Heart left ventricle (tissue), 16 donors: ENCODE data around the gene TRMT1. TPM values are rescaled to one million over a fixed set of nuclear protein-coding genes. Genes with fewer than 3 reads are reported as not detected.
A peak's percentile ranks its signal among the peaks of the same experiment; 100 is the strongest.

Experiments
- ATAC-seq, 4 donors: fragments of 200-7000 bp; cut with Tn5 transposase; one replicate each; pipeline ENCODE4 v1.9.1; 2020 to 2022; ENCODE audit warnings: moderate library complexity in 4 of 4, mild to moderate bottlenecking in 3 of 4, moderate number of reproducible peaks in 1 of 4
- DNase-seq, 5 donors: peaks; one replicate each; pipeline ENCODE4 v3.0.0-alpha.2; 2020
- H3K27ac ChIP-seq, 12 donors: fragments of 200-600 bp; sonication (generic) in 4 of 12; one replicate each; pipeline versions ENCODE4 v1.5.0 to v1.8.0; 2016 to 2022; ENCODE audit warnings: mild to moderate bottlenecking in 2 of 12
- H3K27me3 ChIP-seq, 9 donors: fragments of 200-600 bp; sonication (generic) in 2 of 9; one replicate each; pipeline versions ENCODE4 v1.5.1 to v1.8.0; 2016 to 2022; ENCODE audit warnings: mild to moderate bottlenecking in 3 of 9
- H3K36me3 ChIP-seq, 9 donors: fragments of 200-600 bp; sonication (generic) in 2 of 9; one replicate each; pipeline versions ENCODE4 v1.5.0 to v1.8.0; 2018 to 2022; ENCODE audit warnings: mild to moderate bottlenecking in 2 of 9
- H3K4me1 ChIP-seq, 12 donors: fragments of 200-600 bp; sonication (generic) in 4 of 12; one replicate each; pipeline versions ENCODE4 v1.5.0 to v1.8.0; 2016 to 2022; ENCODE audit warnings: mild to moderate bottlenecking in 3 of 12
- H3K4me3 ChIP-seq, 12 donors: fragments of 200-600 bp; sonication (generic) in 4 of 12; one replicate each; pipeline versions ENCODE4 v1.5.0 to v1.8.0; 2017 to 2022; ENCODE audit warnings: mild to moderate bottlenecking in 9 of 12, moderate library complexity in 4 of 12
- H3K9me3 ChIP-seq, 12 donors: fragments of 200-600 bp; sonication (generic) in 4 of 12; one replicate each; pipeline versions ENCODE4 v1.5.0 to v1.8.0; 2016 to 2022; ENCODE audit warnings: mild to moderate bottlenecking in 1 of 12
- POLR2A ChIP-seq, 2 donors: fragments of 450-650 bp; IDR thresholded peaks; one replicate each; pipeline ENCODE4 v1.6.1; 2017; ENCODE audit warnings: antibody characterized with exemption in 2 of 2, mild to moderate bottlenecking in 2 of 2, moderate library complexity in 2 of 2
- WGBS, 4 donors: extraction: QIAGEN DNeasy Blood & Tissue Kit in 2 of 4; methylation state at CpG; one replicate each; pipeline versions ENCODE4 v1.1.5 to v1.1.7; 2013 to 2018; 5-methylcytosine and 5-hydroxymethylcytosine counted together
- intact Hi-C, 10 donors: fragments of 100-400 bp; cut with DNase I; formaldehyde crosslinking; loops; one replicate each; pipeline versions ENCODE4 v1.11.1 to v1.14.2; 2022
- polyA plus RNA-seq, 2 donors: library from polyadenylated mRNA; stranded (reverse); fragments of 200-250 nt; gene quantifications; one replicate each; pipeline ENCODE4 v1.2.3, GENCODE V29; 2013
- total RNA-seq, 9 donors: library from RNA; depleted of rRNA in 2 of 9; stranded (reverse); fragments of >200 nt in 2 of 9; fragmentation: NEBNext Ultra II Directional in 3 of 9; extraction: Animal tissue kit (Norgen Biotek cat#: 25700) in 3 of 9; gene quantifications; one replicate each; pipeline versions ENCODE4 v1.1.0 to v1.2.4, GENCODE V29; 2016 to 2023
- TF ChIP-seq, protein P1 (sequence below), 12 donors: fragments of 200-600 bp; sonication (generic) in 4 of 12; IDR thresholded peaks; one replicate each; pipeline versions ENCODE4 v1.5.0 to v1.8.0; 2018 to 2022; ENCODE audit warnings: antibody characterized with exemption in 12 of 12, mild to moderate bottlenecking in 5 of 12
- donor health status: ischemic (EF 13 %, LVEDD 7.1; RV severe dilation, severe dysfunction).
- donor health status: healthy with polysubstance abuse.
- donor health status: DM: no; HTN: yes; CAD: no.
- donor health status: DM: no; HTN: no; CAD: no.
- donor health status: ischemic (EF 25% LVEDD 6.9; RV normal size, moderate dysfunction).
- donor health status: ischemic (EF 25% LVEDD 5.7; RV mildly dilated, moderate dysfunction).
- donor health status: healthy.
- donor health status: DM: yes; HTN: yes; CAD: no.
- donor health status: ischemic (EF 35%, LVEDD 5.7; RV mildly dilated, moderate dysfunction).
- donor health status: nonischemic (EF 11% LVEDD 7.7; RV severe dilation, severe dysfunction).
- donor health status: DM: yes; HTN: yes; CAD: no.
- donor health status: PGD.
- donor health status: ischemic (EF 29% LVEDD 5.4; RV normal size, mild dysfunction).
- donor health status: nonischemic (EF 23%, LVEDD 6.1; RV moderate dilation, normal function).

Gene TRMT1
- total and polyA plus RNA-seq, 11 donors: 15.1 to 32.4 (median 19.1) TPM

DNA sequence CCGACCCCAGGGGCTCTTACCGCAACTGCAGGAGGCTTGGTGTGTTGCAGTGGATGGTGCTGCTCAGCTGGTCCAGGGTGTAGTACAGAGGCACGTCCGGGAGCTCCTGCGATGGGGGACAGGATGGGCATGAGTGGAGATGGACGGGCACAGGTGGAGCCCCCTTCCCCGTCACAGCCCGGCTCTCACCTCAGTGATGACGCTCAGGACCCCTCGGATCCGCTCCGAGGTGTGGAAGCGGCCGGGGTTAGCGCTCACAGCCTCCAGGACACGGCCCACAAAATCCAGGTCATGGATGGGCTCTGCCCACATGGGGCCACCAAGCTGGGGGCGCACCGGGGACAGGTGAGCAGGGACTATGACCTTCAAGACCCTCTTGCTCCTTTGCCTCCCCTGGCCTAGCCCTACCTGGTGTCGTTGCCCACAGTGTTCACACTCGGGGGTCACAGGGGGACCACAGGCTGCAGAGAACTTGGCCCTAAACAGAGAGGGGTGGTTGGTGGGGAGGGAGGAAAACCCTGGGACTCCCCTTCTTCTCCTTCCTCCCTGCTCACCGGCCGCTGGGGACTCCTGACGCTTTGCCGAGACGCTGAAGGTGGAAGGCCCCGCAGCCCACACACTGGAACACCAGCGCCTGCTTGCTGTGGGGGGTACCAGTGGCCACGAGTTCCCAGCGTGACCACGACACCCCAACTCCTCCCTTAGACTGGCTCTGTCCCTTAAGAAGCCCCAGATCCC, 7.0 kb downstream of the TRMT1 start:
- H3K4me1 ChIP-seq: peaks cover 0 to 14% (median 2%) of the 10 kb centered on the region in 12 donors
- ATAC-seq (peak in 1 of 4 donors; percentile 7), DNase-seq (no peak)
- H3K4me3 ChIP-seq: no peak overlapping the region
- intact Hi-C loops: loop anchor here in 1 of 10 donors (10.0 kb wide), 1 partner anchor 155 kb away; no protein-coding TSS in a partner anchor
- H3K27ac ChIP-seq: no peak overlapping the region
- TF ChIP-seq, protein P1, sequence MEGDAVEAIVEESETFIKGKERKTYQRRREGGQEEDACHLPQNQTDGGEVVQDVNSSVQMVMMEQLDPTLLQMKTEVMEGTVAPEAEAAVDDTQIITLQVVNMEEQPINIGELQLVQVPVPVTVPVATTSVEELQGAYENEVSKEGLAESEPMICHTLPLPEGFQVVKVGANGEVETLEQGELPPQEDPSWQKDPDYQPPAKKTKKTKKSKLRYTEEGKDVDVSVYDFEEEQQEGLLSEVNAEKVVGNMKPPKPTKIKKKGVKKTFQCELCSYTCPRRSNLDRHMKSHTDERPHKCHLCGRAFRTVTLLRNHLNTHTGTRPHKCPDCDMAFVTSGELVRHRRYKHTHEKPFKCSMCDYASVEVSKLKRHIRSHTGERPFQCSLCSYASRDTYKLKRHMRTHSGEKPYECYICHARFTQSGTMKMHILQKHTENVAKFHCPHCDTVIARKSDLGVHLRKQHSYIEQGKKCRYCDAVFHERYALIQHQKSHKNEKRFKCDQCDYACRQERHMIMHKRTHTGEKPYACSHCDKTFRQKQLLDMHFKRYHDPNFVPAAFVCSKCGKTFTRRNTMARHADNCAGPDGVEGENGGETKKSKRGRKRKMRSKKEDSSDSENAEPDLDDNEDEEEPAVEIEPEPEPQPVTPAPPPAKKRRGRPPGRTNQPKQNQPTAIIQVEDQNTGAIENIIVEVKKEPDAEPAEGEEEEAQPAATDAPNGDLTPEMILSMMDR (IDR thresholded peaks at IDR 0.05): no peak
- no peak for TF ChIP-seq POLR2A (IDR thresholded peaks at IDR 0.05)
- WGBS, 4 donors: 94 to 97% (median 96%) methylated on average over 12 to 30 of the region's 30 CpGs
- H3K36me3 ChIP-seq: peaks cover 0 to 54% (median 39%) of the 10 kb centered on the region in 9 donors
- no peaks in the 10 kb centered on the region for H3K9me3 ChIP-seq
- H3K27me3 ChIP-seq: no peaks in the 10 kb centered on the region

- peaks cover 6 to 55% (median 41%) of the 10 kb centered on the region in 12 donors for H3K4me1 ChIP-seq
- intact Hi-C loops: loop anchor here in 7 of 10 donors (2.0 to 5.0 kb wide), 3 partner anchors 46 to 157 kb away; partner anchors contain the start of genes IER2 (in 7 of the 7) and STX10 (in 7 of the 7)
- no peaks in the 10 kb centered on the region for H3K9me3 ChIP-seq
- peak overlapping the region; percentile 38 to 98 (median 92) for H3K27ac ChIP-seq
- 66 to 82% (median 73%) methylated on average over 25 to 29 of the region's 29 CpGs for WGBS, 4 donors
- ATAC-seq (no peak), DNase-seq (peak in 2 of 5 donors; percentile 27 to 36)
- H3K4me3 ChIP-seq: peak overlapping the region in 8 of 12 donors; percentile 18 to 60 (median 28)
- TF ChIP-seq POLR2A (IDR thresholded peaks at IDR 0.05): no peak
- TF ChIP-seq, protein P1 (IDR thresholded peaks at IDR 0.05): peak in 1 of 12 donors; percentile 1
- H3K36me3 ChIP-seq: peaks cover 0 to 23% (median 14%) of the 10 kb centered on the region in 9 donors
- H3K27me3 ChIP-seq: no peaks in the 10 kb centered on the region
These were observed 11.5 kb downstream of the TRMT1 start for GRCh38 chr19:13104848-13105711.

DNA sequence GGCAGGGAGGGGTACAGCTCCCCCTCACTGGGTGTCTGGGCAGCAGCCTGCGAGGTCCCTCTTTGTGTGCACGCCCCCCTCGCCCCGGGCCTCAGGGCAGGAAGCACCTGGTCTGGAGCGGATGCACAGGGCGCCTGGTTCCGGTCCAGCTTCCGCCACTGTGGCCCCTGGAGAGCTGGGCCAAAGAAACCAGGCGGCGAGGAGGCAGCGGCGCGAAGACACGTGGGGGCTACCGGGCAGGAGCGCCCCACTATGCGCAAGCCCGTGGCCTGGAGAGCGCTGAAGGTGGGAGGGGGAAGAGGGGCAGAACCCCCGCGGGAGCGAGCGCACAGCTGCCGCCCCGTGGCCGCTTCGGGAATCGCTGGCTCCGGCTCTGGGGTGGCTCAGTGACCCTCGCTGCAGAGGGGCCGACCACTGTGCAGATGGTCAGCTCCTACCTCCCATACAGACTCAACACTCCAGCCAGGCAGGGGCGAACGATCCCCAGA, 12.1 kb downstream of the TRMT1 start:
- no peaks in the 10 kb centered on the region for H3K27me3 ChIP-seq
- DNase-seq: peak; percentile 83 to 89 (median 88)
- peaks cover 6 to 61% (median 44%) of the 10 kb centered on the region in 12 donors for H3K4me1 ChIP-seq
- 25 to 47% (median 30%) methylated on average over 24 to 33 of the region's 33 CpGs for WGBS, 4 donors
- H3K4me3 ChIP-seq: peak overlapping the region in 9 of 12 donors; percentile 8 to 60 (median 27)
- H3K9me3 ChIP-seq: no peaks in the 10 kb centered on the region
- H3K36me3 ChIP-seq: peaks cover 0 to 16% (median 9%) of the 10 kb centered on the region in 9 donors
- ATAC-seq: peak; percentile 15 to 58 (median 22)
- TF ChIP-seq, protein P1 (IDR thresholded peaks at IDR 0.05): peak; percentile 49 to 82 (median 66)
- no peak for TF ChIP-seq POLR2A (IDR thresholded peaks at IDR 0.05)
- peak overlapping the region; percentile 43 to 98 (median 92) for H3K27ac ChIP-seq
- intact Hi-C loops: loop anchor here in 7 of 10 donors (2.0 to 5.0 kb wide), 3 partner anchors 46 to 158 kb away; partner anchors contain the start of genes IER2 (in 7 of the 7) and STX10 (in 7 of the 7)
